Caco-2 (cell line): Measurements from ENCODE around the gene ATAD2B. TPM values are rescaled to one million over a fixed set of nuclear protein-coding genes. Genes with fewer than 3 reads are reported as not detected.
"Not testable (repeated sequence)": the region's sequence is repeated elsewhere in the genome, so short reads cannot be mapped to it uniquely, and the experiment has no call there.

Experiments used
- BruUV-seq: library from RNA; stranded (reverse); fragments of 400-500 nt; replicated peaks from 2 replicates; lab custom pipeline; 2021; lab: Mats Ljungman, UMichigan
- CTCF ChIA-PET: fragments of 300-600 bp; sonication (Branson Sonifier 250); formaldehyde crosslinking; loops from one replicate; lab custom pipeline; 2022; ENCODE audit warnings: antibody characterized with exemption; lab: Charles Lee
- POLR2A ChIA-PET: fragments of 300-600 bp; sonication (Branson Sonifier 250); formaldehyde crosslinking; loops from one replicate; lab custom pipeline; 2022; ENCODE audit warnings: antibody characterized with exemption; lab: Charles Lee
- DNase-seq, 2 experiments: peaks; one replicate each; pipeline versions ENCODE4 v3.0.0 to v3.0.0-alpha.2; 2020 to 2022
- H3K27me3 ChIP-seq: replicated peaks from 2 replicates; pipeline ENCODE4 v1.6.0; 2011; ENCODE audit warnings: low read length; ENCODE audit not compliant: control insufficient read depth, insufficient read depth
- H3K36me3 ChIP-seq: 2 replicates; pipeline ENCODE4 v1.5.1; 2011; ENCODE audit warnings: low read length; ENCODE audit not compliant: control insufficient read depth, insufficient read depth
- H3K4me1 ChIP-seq: fragments of 250-450 bp; sonication (Bioruptor Pico); 2 replicates; pipeline ENCODE4 v1.5.1; 2020; ENCODE audit warnings: mild to moderate bottlenecking
- H3K4me3 ChIP-seq: 2 replicates; pipeline ENCODE4 v1.5.1; 2011; ENCODE audit warnings: low read depth, mild to moderate bottlenecking, control low read depth, low read length
- H3K9me3 ChIP-seq: fragments of 250-450 bp; sonication (Bioruptor Pico); 2 replicates; pipeline ENCODE4 v1.5.1; 2020; ENCODE audit warnings: mild to moderate bottlenecking, moderate library complexity
- H3K27ac Mint-ChIP-seq: one replicate; pipeline ENCODE4 v1.8.0; 2022; ENCODE audit warnings: mixed read lengths; ENCODE audit not compliant: unreplicated experiment
- H3K27me3 Mint-ChIP-seq: one replicate; pipeline ENCODE4 v1.8.0; 2022; ENCODE audit warnings: mixed read lengths; ENCODE audit not compliant: insufficient read depth, unreplicated experiment
- H3K36me3 Mint-ChIP-seq: one replicate; pipeline ENCODE4 v1.8.0; 2022; ENCODE audit warnings: mild to moderate bottlenecking, mixed read lengths; ENCODE audit not compliant: insufficient read depth, unreplicated experiment
- H3K4me1 Mint-ChIP-seq: one replicate; pipeline ENCODE4 v1.8.0; 2022; ENCODE audit warnings: low read depth, mixed read lengths; ENCODE audit not compliant: unreplicated experiment
- H3K4me3 Mint-ChIP-seq: one replicate; pipeline ENCODE4 v1.8.0; 2022; ENCODE audit warnings: mild to moderate bottlenecking, moderate library complexity, mixed read lengths; ENCODE audit not compliant: unreplicated experiment
- H3K9me3 Mint-ChIP-seq: one replicate; pipeline ENCODE4 v1.8.0; 2022; ENCODE audit warnings: mixed read lengths; ENCODE audit not compliant: unreplicated experiment
- CTCF ChIP-seq, 2 experiments: fragments of 200-600 bp in 1 of 2; IDR thresholded peaks; 1 replicate in 1 of 2; 2 replicates in 1 of 2; pipeline versions ENCODE4 v1.5.1 to v1.8.0; 2011 to 2022; ENCODE audit warnings: antibody characterized with exemption in 1 of 2, control low read depth in 1 of 2, inconsistent platforms in 1 of 2, low read depth in 1 of 2, low read length in 1 of 2, mild to moderate bottlenecking in 1 of 2, moderate library complexity in 1 of 2; ENCODE audit not compliant: insufficient read depth in 1 of 2, severe bottlenecking in 1 of 2, unreplicated experiment in 1 of 2
- intact Hi-C: fragments of 100-400 bp; cut with micrococcal nuclease; formaldehyde crosslinking; loops from one replicate; pipeline ENCODE4 v1.10.0; 2022; ENCODE audit not compliant: unreplicated experiment
- total RNA-seq: library from RNA; stranded (reverse); gene quantifications from 2 replicates; pipeline ENCODE4 v1.2.3, GENCODE V29; 2022

ATAD2B gene
- total RNA-seq, 1 experiment from 2014 or later, result 32.1 TPM

DNA sequence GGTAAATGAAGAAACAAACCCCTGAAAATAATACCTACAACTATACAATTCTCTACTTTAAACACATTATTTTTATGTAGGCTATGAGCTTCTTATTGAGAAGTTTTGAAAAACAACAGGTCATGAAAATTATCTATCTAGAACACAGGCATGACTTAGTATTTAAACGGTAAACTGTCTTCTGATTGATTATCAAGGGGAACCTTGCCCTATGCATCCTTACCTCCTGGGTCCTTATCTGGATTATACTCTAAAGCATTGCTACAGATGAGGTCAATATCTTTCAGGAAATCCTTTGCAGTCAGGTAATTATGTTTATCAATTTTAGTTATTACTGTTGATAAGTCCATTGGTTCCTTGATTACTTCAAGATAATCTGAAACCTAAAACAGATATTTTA is 144.3 kb downstream of the ATAD2B start:
- Histone ChIP-seq H3K4me3 (no peak overlapping the region), H3K36me3 (no peaks in the 10 kb centered on the region), H3K9me3 (no peaks in the 10 kb centered on the region), H3K4me1 (peaks cover under 1% of the 10 kb centered on the region; the same call in 1 of the 2 replicates), H3K27me3 (no peaks in the 10 kb centered on the region)
- no TSS peak for BruUV-seq
- ChIA-PET POLR2A (no interaction called here), CTCF (no interaction called here)
- DNase-seq, result no peak
- no peak for TF ChIP-seq CTCF (IDR thresholded peaks at IDR 0.05; ENCODE audit: insufficient read depth in 1 of 2, low read depth in 1 of 2, low read length in 1 of 2, severe bottlenecking in 1 of 2, unreplicated experiment in 1 of 2)
- Mint-ChIP-seq H3K9me3 (no peaks in the 10 kb centered on the region), H3K4me1 (no peaks in the 10 kb centered on the region), H3K4me3 (no peak overlapping the region), H3K27me3 (no peaks in the 10 kb centered on the region), H3K27ac (no peak overlapping the region), H3K36me3 (peaks cover 31% of the 10 kb centered on the region)
- intact Hi-C loops, result no loop called here

DNA sequence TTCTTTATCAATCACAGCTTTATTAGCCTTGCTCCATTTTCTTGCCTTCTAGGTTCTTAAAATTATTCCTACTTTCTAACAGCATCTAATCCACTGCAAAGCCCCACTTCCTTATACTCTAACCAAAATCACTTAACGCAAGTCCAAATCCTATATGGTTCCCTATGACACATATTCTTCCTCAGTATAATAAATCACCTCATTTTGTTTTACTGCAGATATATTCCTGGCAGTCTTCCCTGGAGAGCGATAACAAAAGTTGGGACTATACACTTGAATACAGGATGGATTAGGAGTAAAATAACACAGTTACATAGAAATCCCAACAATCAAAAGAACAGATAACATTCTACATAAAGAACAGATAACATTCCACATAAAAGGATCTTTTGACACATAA is 144.8 kb downstream of the ATAD2B start:
- no peak for DNase-seq
- Mint-ChIP-seq H3K9me3 (no peaks in the 10 kb centered on the region), H3K27me3 (no peaks in the 10 kb centered on the region), H3K4me3 (no peak overlapping the region), H3K4me1 (no peaks in the 10 kb centered on the region), H3K36me3 (peaks cover 36% of the 10 kb centered on the region), H3K27ac (no peak overlapping the region)
- CTCF ChIA-PET, result no interaction called here
- no peaks in the 10 kb centered on the region for H3K36me3 ChIP-seq
- no peak overlapping the region for H3K4me3 ChIP-seq
- POLR2A ChIA-PET, result no interaction called here
- no peak for TF ChIP-seq CTCF (IDR thresholded peaks at IDR 0.05; ENCODE audit: insufficient read depth in 1 of 2, low read depth in 1 of 2, low read length in 1 of 2, severe bottlenecking in 1 of 2, unreplicated experiment in 1 of 2)
- H3K4me1 ChIP-seq, result no peaks in the 10 kb centered on the region
- H3K9me3 ChIP-seq, result no peaks in the 10 kb centered on the region
- intact Hi-C loops, result no loop called here
- no peaks in the 10 kb centered on the region for H3K27me3 ChIP-seq
- BruUV-seq, result no TSS peak

DNA sequence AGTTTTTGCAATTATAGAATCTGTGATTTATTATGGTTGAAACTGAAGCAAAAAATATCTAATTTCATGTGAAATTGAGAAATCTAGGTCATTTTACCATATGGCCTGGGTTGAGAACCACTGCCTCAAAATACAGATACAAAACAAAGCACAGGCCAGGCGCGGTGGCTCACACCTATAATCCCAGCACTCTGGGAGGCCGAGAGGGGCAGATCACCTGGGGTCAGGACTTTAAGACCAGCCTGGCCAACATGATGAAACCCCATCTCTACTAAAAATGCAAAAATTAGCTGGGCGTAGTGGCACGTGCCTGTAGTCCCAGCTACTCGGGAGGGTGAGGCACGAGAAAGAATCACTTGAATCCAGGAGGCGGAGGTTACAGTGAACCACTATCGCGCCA is 146.5 kb downstream of the ATAD2B start:
- DNase-seq, BruUV-seq, H3K4me3 Mint-ChIP-seq, H3K27me3 ChIP-seq, H3K4me1 Mint-ChIP-seq, H3K9me3 ChIP-seq, H3K9me3 Mint-ChIP-seq, H3K27ac Mint-ChIP-seq, POLR2A ChIA-PET, H3K36me3 ChIP-seq, intact Hi-C loops, H3K4me3 ChIP-seq, H3K4me1 ChIP-seq, H3K27me3 Mint-ChIP-seq: not testable (repeated sequence)
- CTCF ChIA-PET, result interaction anchor here (0.6 kb wide), 1 partner anchor 55 kb away, joined by 3 read pairs; no protein-coding TSS in a partner anchor
- H3K36me3 Mint-ChIP-seq, result peaks cover 37% of the 10 kb centered on the region

- H3K27me3 Mint-ChIP-seq, result no peaks in the 10 kb centered on the region
- Histone ChIP-seq H3K4me3 (no peak overlapping the region), H3K36me3 (no peaks in the 10 kb centered on the region), H3K27me3 (no peaks in the 10 kb centered on the region), H3K9me3 (no peaks in the 10 kb centered on the region), H3K4me1 (no peaks in the 10 kb centered on the region)
- intact Hi-C loops, result no loop called here
- DNase-seq, result no peak
- ChIA-PET CTCF (no interaction called here), POLR2A (no interaction called here)
- no peak overlapping the region for H3K4me3 Mint-ChIP-seq
- no peak for TF ChIP-seq CTCF (IDR thresholded peaks at IDR 0.05; ENCODE audit: insufficient read depth in 1 of 2, low read depth in 1 of 2, low read length in 1 of 2, severe bottlenecking in 1 of 2, unreplicated experiment in 1 of 2)
- no TSS peak for BruUV-seq
- no peaks in the 10 kb centered on the region for H3K4me1 Mint-ChIP-seq
- H3K36me3 Mint-ChIP-seq, result peaks cover 34% of the 10 kb centered on the region
- H3K27ac Mint-ChIP-seq, result no peak overlapping the region
- no peaks in the 10 kb centered on the region for H3K9me3 Mint-ChIP-seq
Measured at GRCh38 chr2:23777826-23778225, 149.1 kb downstream of the ATAD2B start.
